Esophagus squamous epithelium (tissue), 5 donors: Measurements from ENCODE around the gene PCBP1. TPM values are rescaled to one million over a fixed set of nuclear protein-coding genes. Genes with fewer than 3 reads are reported as not detected.

Experiments used
- DNase-seq: peaks from one replicate; lab custom pipeline; 2025; lab: John Stamatoyannopoulos, UW
- H3K27ac ChIP-seq, 4 donors: fragments of 200-600 bp; sonication (generic); one replicate each; pipeline ENCODE4 v1.5.1; 2016 to 2019; ENCODE audit warnings: mild to moderate bottlenecking in 1 of 4
- H3K27me3 ChIP-seq, 4 donors: fragments of 200-600 bp; sonication (generic); 1 replicate in 3 of 4; 2 replicates in 1 of 4; pipeline versions ENCODE4 v1.5.1 to v1.6.0; 2017 to 2021; ENCODE audit warnings: antibody characterized with exemption in 1 of 4
- H3K36me3 ChIP-seq, 3 donors: fragments of 200-600 bp; sonication (generic); one replicate each; pipeline ENCODE4 v1.5.1; 2016 to 2019
- H3K4me1 ChIP-seq, 3 donors: fragments of 200-600 bp; sonication (generic); one replicate each; pipeline ENCODE4 v1.5.1; 2017 to 2019
- H3K4me3 ChIP-seq, 4 donors: fragments of 200-600 bp; sonication (generic); 1 replicate in 3 of 4; 2 replicates in 1 of 4; pipeline ENCODE4 v1.5.1; 2016 to 2019; ENCODE audit warnings: mild to moderate bottlenecking in 2 of 4, moderate library complexity in 1 of 4
- H3K9me3 ChIP-seq, 3 donors: fragments of 200-600 bp; sonication (generic); one replicate each; pipeline ENCODE4 v1.5.1; 2016 to 2019
- POLR2A ChIP-seq, 4 donors: fragments of 450-650 bp; IDR thresholded peaks; one replicate each; pipeline ENCODE4 v1.6.1; 2017; ENCODE audit warnings: antibody characterized with exemption in 4 of 4, mild to moderate bottlenecking in 4 of 4, moderate library complexity in 3 of 4
- WGBS, 2 donors: methylation state at CpG; one replicate each; pipeline ENCODE4 v1.1.5; 2018; 5-methylcytosine and 5-hydroxymethylcytosine counted together
- intact Hi-C: fragments of 100-400 bp; cut with DNase I; formaldehyde crosslinking; loops from one replicate; pipeline ENCODE4 v1.15.0; 2022
- total RNA-seq, 4 donors: library from RNA; depleted of rRNA; stranded (reverse); fragments of >200 nt; gene quantifications; one replicate each; pipeline ENCODE4 v1.1.0, GENCODE V29; 2016
- TF ChIP-seq, protein P1 (sequence below), 6 experiments: fragments of 450-650 bp in 4 of 6; fragments of 200-600 bp in 2 of 6; sonication (generic) in 2 of 6; IDR thresholded peaks; one replicate each; pipeline ENCODE4 v1.5.1; 2016 to 2019; ENCODE audit warnings: antibody characterized with exemption in 6 of 6, mild to moderate bottlenecking in 4 of 6, moderate library complexity in 4 of 6
- donor health status: DM: yes; HTN: yes; CAD: no.

PCBP1 gene
- total RNA-seq, 4 donors from 2014 or later, result 96.8 to 205 (median 177) TPM

DNA sequence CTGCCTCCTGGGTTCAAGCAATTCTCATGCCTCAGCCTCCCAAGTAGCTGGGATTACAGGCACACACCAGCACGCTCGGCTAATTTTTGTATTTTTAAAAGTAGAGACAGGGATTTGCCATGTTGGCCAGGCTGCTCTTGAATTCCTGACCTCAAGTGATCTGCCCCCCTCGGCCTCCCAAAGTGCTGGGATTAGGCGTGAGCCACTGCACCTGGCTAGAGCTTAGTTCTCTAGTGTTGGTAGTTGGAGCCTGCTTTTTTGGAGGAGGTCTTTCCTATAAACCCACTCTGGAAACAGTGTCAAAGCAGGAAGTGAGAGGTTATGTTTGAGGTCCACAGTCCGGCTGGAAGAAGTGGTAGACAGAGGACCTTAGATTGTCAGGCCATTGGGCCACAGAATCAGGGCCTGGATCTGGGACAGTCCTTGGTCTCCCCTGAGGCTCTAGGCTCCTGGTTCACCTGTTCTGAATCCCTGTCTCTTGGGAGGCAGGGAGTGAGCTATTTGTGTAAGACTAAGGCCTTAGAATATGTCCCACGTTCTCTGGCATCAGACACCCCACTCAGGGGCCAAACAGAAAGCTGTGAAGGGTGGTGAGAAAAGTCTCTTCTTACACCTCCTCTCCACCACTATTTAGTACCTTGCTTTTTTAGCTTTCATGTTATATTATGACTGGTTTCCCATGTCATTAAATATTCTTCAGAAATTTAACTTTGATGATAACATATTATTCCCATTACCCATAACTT is 34.5 kb downstream of the PCBP1 start:
- no peak overlapping the region for H3K4me3 ChIP-seq
- H3K36me3 ChIP-seq, result no peaks in the 10 kb centered on the region
- TF ChIP-seq, protein P1, sequence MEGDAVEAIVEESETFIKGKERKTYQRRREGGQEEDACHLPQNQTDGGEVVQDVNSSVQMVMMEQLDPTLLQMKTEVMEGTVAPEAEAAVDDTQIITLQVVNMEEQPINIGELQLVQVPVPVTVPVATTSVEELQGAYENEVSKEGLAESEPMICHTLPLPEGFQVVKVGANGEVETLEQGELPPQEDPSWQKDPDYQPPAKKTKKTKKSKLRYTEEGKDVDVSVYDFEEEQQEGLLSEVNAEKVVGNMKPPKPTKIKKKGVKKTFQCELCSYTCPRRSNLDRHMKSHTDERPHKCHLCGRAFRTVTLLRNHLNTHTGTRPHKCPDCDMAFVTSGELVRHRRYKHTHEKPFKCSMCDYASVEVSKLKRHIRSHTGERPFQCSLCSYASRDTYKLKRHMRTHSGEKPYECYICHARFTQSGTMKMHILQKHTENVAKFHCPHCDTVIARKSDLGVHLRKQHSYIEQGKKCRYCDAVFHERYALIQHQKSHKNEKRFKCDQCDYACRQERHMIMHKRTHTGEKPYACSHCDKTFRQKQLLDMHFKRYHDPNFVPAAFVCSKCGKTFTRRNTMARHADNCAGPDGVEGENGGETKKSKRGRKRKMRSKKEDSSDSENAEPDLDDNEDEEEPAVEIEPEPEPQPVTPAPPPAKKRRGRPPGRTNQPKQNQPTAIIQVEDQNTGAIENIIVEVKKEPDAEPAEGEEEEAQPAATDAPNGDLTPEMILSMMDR (IDR thresholded peaks at IDR 0.05), result no peak
- intact Hi-C loops, result no loop called here
- no peaks in the 10 kb centered on the region for H3K9me3 ChIP-seq
- no peaks in the 10 kb centered on the region for H3K27me3 ChIP-seq
- WGBS, 2 donors, result 59 to 67% methylated on average over 1 to 6 of the region's 6 CpGs
- H3K4me1 ChIP-seq, result peaks cover 11 to 47% (median 13%) of the 10 kb centered on the region in 3 donors
- no peak for DNase-seq
- peak overlapping the region in 3 of 4 donors; percentile 52 to 95 (median 57) for H3K27ac ChIP-seq

DNA sequence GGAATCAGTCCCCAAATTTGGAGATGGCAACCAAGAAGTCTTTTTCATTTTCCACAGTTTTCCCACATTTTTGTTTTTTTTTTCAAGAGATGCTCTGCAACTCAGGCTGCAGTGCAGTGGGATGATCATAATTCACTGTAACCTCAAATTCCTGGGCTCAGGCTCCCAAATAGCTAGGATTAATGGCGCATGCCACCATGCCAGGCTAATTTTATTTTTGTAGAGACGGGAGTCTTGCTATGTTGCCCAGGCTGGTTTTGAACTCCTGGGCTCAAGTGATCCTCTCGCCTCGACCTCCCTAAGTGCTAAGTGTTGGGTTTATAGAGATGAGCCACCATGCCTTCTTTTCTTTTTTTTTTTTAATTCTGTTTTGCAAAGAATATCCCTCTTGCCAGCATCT is 35.2 kb downstream of the PCBP1 start:
- no peaks in the 10 kb centered on the region for H3K36me3 ChIP-seq
- no peak for DNase-seq
- intact Hi-C loops, result no loop called here
- 92 to 96% methylated on average over 4 of the region's 4 CpGs for WGBS, 2 donors
- H3K9me3 ChIP-seq, result no peaks in the 10 kb centered on the region
- H3K27me3 ChIP-seq, result no peaks in the 10 kb centered on the region
- TF ChIP-seq, protein P1 (IDR thresholded peaks at IDR 0.05), result no peak
- no peak for TF ChIP-seq POLR2A (IDR thresholded peaks at IDR 0.05)
- H3K27ac ChIP-seq, result peak overlapping the region in 2 of 4 donors; percentile 95 to 99
- H3K4me3 ChIP-seq, result no peak overlapping the region
- H3K4me1 ChIP-seq, result peaks cover 11 to 54% (median 13%) of the 10 kb centered on the region in 3 donors

DNA sequence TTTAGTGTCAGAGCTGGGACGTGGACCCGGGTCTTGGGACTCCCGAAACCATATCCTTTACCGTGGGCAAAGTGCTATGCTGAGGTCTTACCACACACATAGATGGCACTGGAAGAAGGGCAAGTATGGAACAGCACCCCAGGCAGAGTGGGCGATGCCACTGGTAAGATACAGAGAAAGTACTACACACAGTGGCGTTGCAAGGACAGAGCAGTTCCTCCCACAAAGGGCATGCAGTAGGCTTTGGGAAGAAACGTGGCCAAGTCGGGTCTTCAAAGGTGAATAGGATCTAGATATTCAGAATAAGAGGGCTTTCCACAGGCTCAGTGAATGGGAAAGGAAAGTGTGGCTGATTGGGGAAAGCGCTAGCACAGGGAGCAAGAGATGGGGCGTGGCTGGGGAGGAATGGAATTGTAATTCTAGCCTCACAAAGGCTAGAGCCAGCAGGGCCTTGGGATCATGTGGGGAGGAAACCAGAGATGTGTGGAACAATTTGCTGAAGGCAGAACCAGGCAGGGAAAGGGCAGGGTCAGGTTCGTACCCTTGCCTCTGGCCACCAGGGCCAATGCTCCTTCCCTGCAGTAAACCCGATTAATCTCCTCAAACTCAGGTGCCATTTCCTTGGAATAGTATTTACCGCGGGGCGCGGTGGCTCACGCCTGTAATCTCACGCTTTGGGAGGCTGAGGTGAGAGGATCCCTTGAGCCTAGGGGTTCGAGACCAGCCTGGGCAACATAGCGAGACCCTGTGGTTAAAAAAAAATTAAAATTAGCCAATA is 36.0 kb downstream of the PCBP1 start:
- TF ChIP-seq POLR2A (IDR thresholded peaks at IDR 0.05), result peak in 1 of 4 donors; percentile 9
- TF ChIP-seq, protein P1 (IDR thresholded peaks at IDR 0.05), result no peak
- Histone ChIP-seq H3K36me3 (no peaks in the 10 kb centered on the region), H3K27me3 (no peaks in the 10 kb centered on the region), H3K27ac (peak overlapping the region; percentile 90 to 99 (median 96)), H3K4me1 (peaks cover 11 to 60% (median 13%) of the 10 kb centered on the region in 3 donors), H3K4me3 (peak overlapping the region; percentile 41 to 72 (median 66)), H3K9me3 (no peaks in the 10 kb centered on the region)
- WGBS, 2 donors, result 49 to 60% methylated on average over 12 to 19 of the region's 20 CpGs
- no peak for DNase-seq
- intact Hi-C loops, result no loop called here

DNA sequence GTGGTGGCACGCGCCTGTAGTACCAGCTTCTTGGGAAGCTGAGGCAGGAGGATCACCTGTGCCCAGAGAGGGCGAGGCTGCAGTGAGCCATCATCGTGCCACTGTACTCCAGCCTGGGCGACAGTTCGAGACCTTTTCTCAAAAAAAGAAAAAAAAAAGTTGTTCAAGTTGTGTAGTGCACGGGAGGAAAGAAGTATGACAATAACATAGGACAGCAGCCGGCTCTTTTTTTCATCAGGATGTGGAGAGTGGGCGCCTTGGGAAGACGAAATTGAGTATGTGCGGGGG is 36.5 kb downstream of the PCBP1 start:
- Histone ChIP-seq H3K4me1 (peaks cover 11 to 55% (median 13%) of the 10 kb centered on the region in 3 donors), H3K27ac (peak overlapping the region; percentile 90 to 99 (median 96)), H3K27me3 (no peaks in the 10 kb centered on the region), H3K4me3 (peak overlapping the region; percentile 41 to 72 (median 66)), H3K9me3 (no peaks in the 10 kb centered on the region), H3K36me3 (no peaks in the 10 kb centered on the region)
- no peak for TF ChIP-seq POLR2A (IDR thresholded peaks at IDR 0.05)
- TF ChIP-seq, protein P1 (IDR thresholded peaks at IDR 0.05), result no peak
- DNase-seq, result no peak
- intact Hi-C loops, result no loop called here
- WGBS, 2 donors, result 20 to 27% methylated on average over 11 of the region's 11 CpGs

DNA sequence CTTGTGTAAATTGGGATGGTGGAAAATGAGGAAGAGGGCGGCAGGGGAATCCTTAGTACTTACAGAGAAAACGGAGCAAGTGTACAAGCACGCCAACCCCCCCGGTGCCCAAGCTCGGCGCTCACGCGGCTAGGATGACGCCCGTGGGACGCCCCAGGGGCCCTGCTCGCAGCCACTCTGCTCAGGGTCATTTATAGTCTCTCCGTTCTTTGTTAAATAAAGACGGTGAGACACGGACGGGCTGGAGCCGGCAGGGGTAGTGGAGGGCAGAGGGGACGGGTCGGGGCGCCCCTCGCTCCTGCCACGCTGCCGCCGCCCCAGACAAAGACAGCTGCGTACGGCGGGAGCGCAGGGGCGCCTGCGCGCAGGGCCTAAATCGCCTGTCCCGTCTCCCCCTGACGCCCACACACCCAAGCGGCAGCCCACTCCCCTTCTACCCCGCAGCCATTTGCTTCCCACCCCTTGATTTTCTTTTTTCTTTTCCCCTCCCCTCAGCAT is 37.8 kb downstream of the PCBP1 start:
- WGBS, 2 donors, result 0 to 1% methylated on average over 29 to 31 of the region's 36 CpGs
- H3K27me3 ChIP-seq, result no peaks in the 10 kb centered on the region
- intact Hi-C loops, result no loop called here
- peak overlapping the region; percentile 90 to 99 (median 96) for H3K27ac ChIP-seq
- H3K36me3 ChIP-seq, result no peaks in the 10 kb centered on the region
- peak overlapping the region; percentile 41 to 72 (median 66) for H3K4me3 ChIP-seq
- H3K4me1 ChIP-seq, result peaks cover 11 to 50% (median 13%) of the 10 kb centered on the region in 3 donors
- H3K9me3 ChIP-seq, result no peaks in the 10 kb centered on the region
- TF ChIP-seq, protein P1 (IDR thresholded peaks at IDR 0.05), result no peak
- peak in 1 of 4 donors; percentile 27 for TF ChIP-seq POLR2A (IDR thresholded peaks at IDR 0.05)
- no peak for DNase-seq
